HEK293T (cell line): Measurements from ENCODE around the gene KLHL26.
"Not testable (repeated sequence)": the region's sequence is repeated elsewhere in the genome, so short reads cannot be mapped to it uniquely, and the experiment has no call there.

Source experiments
- CTCF ChIA-PET: fragments of 350-600 bp; formaldehyde crosslinking; extraction: SDS; loops from one replicate; lab custom pipeline; 2021; ENCODE audit warnings: antibody characterized with exemption, inconsistent platforms; lab: Yijun Ruan, JAX
- POLR2A ChIA-PET: fragments of 350-600 bp; formaldehyde crosslinking; extraction: SDS; loops from one replicate; lab custom pipeline; 2020; ENCODE audit warnings: antibody characterized with exemption, inconsistent platforms; lab: Yijun Ruan, JAX
- DNase-seq: peaks from one replicate; pipeline ENCODE4 v3.0.0; 2012; ENCODE audit warnings: mixed read lengths; ENCODE audit errors: extremely low spot score
- ARNT ChIP-seq: fragments of 450-650 bp; IDR thresholded peaks from 2 replicates; pipeline ENCODE4 v1.6.1; 2017; ENCODE audit warnings: mild to moderate bottlenecking
- BHLHE40 ChIP-seq: fragments of 450-650 bp; IDR thresholded peaks from 2 replicates; pipeline ENCODE4 v1.6.1; 2016; ENCODE audit warnings: mild to moderate bottlenecking, moderate library complexity, borderline replicate concordance
- CTBP1 ChIP-seq: fragments of 450-650 bp; IDR thresholded peaks from 2 replicates; pipeline ENCODE4 v1.6.1; 2016; ENCODE audit warnings: borderline replicate concordance
- ELF4 ChIP-seq: fragments of 450-650 bp; IDR thresholded peaks from 2 replicates; pipeline ENCODE4 v1.6.1; 2017; ENCODE audit warnings: antibody characterized with exemption
- FOXA1 ChIP-seq: fragments of 450-650 bp; IDR thresholded peaks from 2 replicates; pipeline ENCODE4 v1.6.1; 2016; ENCODE audit warnings: mild to moderate bottlenecking
- FOXK2 ChIP-seq: fragments of 450-650 bp; IDR thresholded peaks from 2 replicates; pipeline ENCODE4 v1.6.1; 2016; ENCODE audit warnings: mild to moderate bottlenecking
- FOXM1 ChIP-seq: fragments of 450-650 bp; IDR thresholded peaks from 2 replicates; pipeline ENCODE4 v1.6.1; 2017; ENCODE audit warnings: mild to moderate bottlenecking, borderline replicate concordance
- HDGF ChIP-seq: fragments of 450-650 bp; IDR thresholded peaks from 2 replicates; pipeline ENCODE4 v1.6.1; 2017; ENCODE audit warnings: antibody characterized with exemption, borderline replicate concordance
- L3MBTL2 ChIP-seq: fragments of 450-650 bp; conservative IDR thresholded peaks from 2 replicates; pipeline ENCODE4 v1.6.1; 2016; ENCODE audit warnings: mild to moderate bottlenecking
- LEF1 ChIP-seq: fragments of 450-650 bp; IDR thresholded peaks from 2 replicates; pipeline ENCODE4 v1.6.1; 2017; ENCODE audit warnings: mild to moderate bottlenecking, borderline replicate concordance
- NFRKB ChIP-seq: fragments of 450-650 bp; IDR thresholded peaks from 2 replicates; pipeline ENCODE4 v1.6.1; 2016; ENCODE audit warnings: mild to moderate bottlenecking, moderate library complexity
- PKNOX1 ChIP-seq: fragments of 450-650 bp; IDR thresholded peaks from 2 replicates; pipeline ENCODE4 v1.6.1; 2016
- SP1 ChIP-seq: fragments of 450-650 bp; IDR thresholded peaks from 2 replicates; pipeline ENCODE4 v1.6.1; 2017
- SUZ12 ChIP-seq: fragments of 450-650 bp; IDR thresholded peaks from 2 replicates; pipeline ENCODE4 v1.6.1; 2016; ENCODE audit warnings: mild to moderate bottlenecking
- TARDBP ChIP-seq: fragments of 450-650 bp; IDR thresholded peaks from 2 replicates; pipeline ENCODE4 v1.6.1; 2016
- ZNF384 ChIP-seq: fragments of 450-650 bp; IDR thresholded peaks from 2 replicates; pipeline ENCODE4 v1.6.1; 2016

Gene KLHL26

GRCh38 chr19:18590273-18591272 is 46.3 kb upstream of the KLHL26 start:
- POLR2A ChIA-PET = interaction anchor here (3.2 to 5.0 kb wide), 2 partner anchors 18 to 33 kb away, joined by 26 to 43 read pairs; partner anchors contain the start of genes KXD1 and UBA52
- CTCF ChIA-PET = interaction anchor here (0.6 to 3.6 kb wide), 4 partner anchors 18 to 198 kb away, joined by 3 to 16 read pairs (median 4); partner anchors contain the start of gene UBA52
- peak; percentile 82 for DNase-seq
- TF ChIP-seq L3MBTL2 (peak; percentile 36; the same call in 1 of the 2 replicates), SUZ12 (no peak)

- ChIA-PET CTCF (no interaction called here), POLR2A (interaction anchor here (5.0 kb wide), 1 partner anchor 20 kb away, joined by 43 read pairs; the partner anchor contains the start of gene UBA52)
- TF ChIP-seq CTBP1 (no peak), HDGF (no peak), NFRKB (no peak), FOXK2 (no peak), PKNOX1 (no peak), ARNT (no peak), L3MBTL2 (no peak), LEF1 (no peak), ELF4 (no peak), BHLHE40 (no peak), ZNF384 (no peak), TARDBP (no peak), SP1 (no peak), FOXA1 (no peak)
- DNase-seq = no peak
Observed at GRCh38 chr19:18591735-18592385, 45.0 kb upstream of the KLHL26 start.

- ChIA-PET POLR2A (interaction anchor here (1.1 to 1.2 kb wide), 2 partner anchors 14 to 22 kb away, joined by 3 read pairs; partner anchors contain the start of genes CRLF1 and UBA52), CTCF (interaction anchor here (0.5 to 1.2 kb wide), 3 partner anchors 69 to 575 kb away, joined by 3 read pairs; no protein-coding TSS in a partner anchor)
- not testable (repeated sequence) for DNase-seq
Observed at GRCh38 chr19:18592732-18593131, 44.1 kb upstream of the KLHL26 start.

- POLR2A ChIA-PET = interaction anchor here (1.0 to 1.2 kb wide), 3 partner anchors 13 to 254 kb away, joined by 3 to 4 read pairs (median 3); partner anchors contain the start of genes CRLF1 and UBA52
- DNase-seq = peak; percentile 6
- no peak for TF ChIP-seq SP1
- no peak for TF ChIP-seq ARNT
- TF ChIP-seq HDGF = no peak
- TF ChIP-seq NFRKB = no peak
- TF ChIP-seq PKNOX1 = no peak
- TF ChIP-seq BHLHE40 = no peak
- TF ChIP-seq SUZ12 = no peak
- TF ChIP-seq FOXM1 = no peak
- TF ChIP-seq CTBP1 = no peak
- TF ChIP-seq L3MBTL2 = no peak
- TF ChIP-seq FOXK2 = no peak
- CTCF ChIA-PET = interaction anchor here (0.5 to 1.3 kb wide), 8 partner anchors 21 to 352 kb away, joined by 3 to 5 read pairs (median 3); no protein-coding TSS in a partner anchor
Observed at GRCh38 chr19:18593367-18594095, 43.3 kb upstream of the KLHL26 start.

- TF ChIP-seq L3MBTL2 (no peak), TARDBP (no peak), LEF1 (no peak), PKNOX1 (no peak), FOXK2 (no peak), CTBP1 (no peak), NFRKB (no peak), SP1 (no peak), FOXM1 (no peak), SUZ12 (no peak), BHLHE40 (no peak), HDGF (no peak), ZNF384 (no peak), ELF4 (no peak), FOXA1 (no peak), ARNT (no peak)
- CTCF ChIA-PET = interaction anchor here (0.5 to 1.3 kb wide), 8 partner anchors 20 to 351 kb away, joined by 3 to 5 read pairs (median 3); no protein-coding TSS in a partner anchor
- POLR2A ChIA-PET = interaction anchor here (1.0 to 1.3 kb wide), 3 partner anchors 13 to 253 kb away, joined by 3 to 4 read pairs (median 3); partner anchors contain the start of gene CRLF1
- peak; percentile 78 for DNase-seq
Observed at GRCh38 chr19:18594096-18594823, 42.6 kb upstream of the KLHL26 start.
